GM21529 (cell line): ENCODE measurements around the gene TSTD1.

ENCODE experiments used
- ATAC-seq: cut with Tn5 transposase; IDR thresholded peaks from one replicate; pipeline ENCODE4 v1.9.1; 2021; ENCODE audit not compliant: unreplicated experiment

The TSTD1 gene, protein sequence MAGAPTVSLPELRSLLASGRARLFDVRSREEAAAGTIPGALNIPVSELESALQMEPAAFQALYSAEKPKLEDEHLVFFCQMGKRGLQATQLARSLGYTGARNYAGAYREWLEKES

DNA sequence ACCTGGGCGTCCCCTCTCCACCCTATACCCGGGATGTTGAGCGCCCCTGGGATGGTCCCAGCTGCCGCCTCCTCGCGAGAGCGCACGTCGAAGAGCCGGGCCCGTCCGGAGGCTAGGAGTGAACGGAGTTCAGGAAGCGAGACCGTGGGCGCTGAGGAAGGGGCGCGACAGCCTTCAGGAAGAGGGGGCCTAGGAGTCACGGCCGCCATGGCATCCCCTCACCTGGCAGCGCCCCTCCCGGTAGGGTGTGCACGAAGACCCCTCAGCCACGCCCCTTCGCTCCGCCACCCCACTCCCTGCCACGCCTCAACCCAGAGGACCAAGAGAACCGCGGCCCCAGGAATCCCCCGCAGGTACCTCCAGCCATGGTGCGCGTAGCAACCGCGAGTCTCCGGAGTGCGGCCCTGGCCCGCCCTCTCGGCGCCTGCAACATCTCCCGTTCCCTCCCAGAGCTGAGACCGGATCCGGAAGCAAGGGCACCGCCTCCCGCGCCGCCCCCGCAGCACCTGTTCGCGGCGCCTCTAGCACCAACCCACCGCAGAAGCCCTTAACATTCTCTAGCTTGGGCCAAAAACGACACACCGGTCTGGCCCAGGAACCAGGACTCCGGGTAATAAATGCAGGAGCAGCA is at the start of gene TSTD1:
TSS of gene TSTD1 (minus strand) at position 442 of the 631 bp plus-strand sequence. CDS start at position 367, 75 bp downstream.
- peak; percentile 89 for ATAC-seq

GRCh38 chr1:161086457-161086856 is 47.7 kb upstream of the TSTD1 start:
- ATAC-seq = no peak

GRCh38 chr1:161085165-161085564 is 46.4 kb upstream of the TSTD1 start:
- no peak for ATAC-seq

- ATAC-seq = no peak
These were observed 45.8 kb upstream of the TSTD1 start for GRCh38 chr1:161084597-161084988.

DNA sequence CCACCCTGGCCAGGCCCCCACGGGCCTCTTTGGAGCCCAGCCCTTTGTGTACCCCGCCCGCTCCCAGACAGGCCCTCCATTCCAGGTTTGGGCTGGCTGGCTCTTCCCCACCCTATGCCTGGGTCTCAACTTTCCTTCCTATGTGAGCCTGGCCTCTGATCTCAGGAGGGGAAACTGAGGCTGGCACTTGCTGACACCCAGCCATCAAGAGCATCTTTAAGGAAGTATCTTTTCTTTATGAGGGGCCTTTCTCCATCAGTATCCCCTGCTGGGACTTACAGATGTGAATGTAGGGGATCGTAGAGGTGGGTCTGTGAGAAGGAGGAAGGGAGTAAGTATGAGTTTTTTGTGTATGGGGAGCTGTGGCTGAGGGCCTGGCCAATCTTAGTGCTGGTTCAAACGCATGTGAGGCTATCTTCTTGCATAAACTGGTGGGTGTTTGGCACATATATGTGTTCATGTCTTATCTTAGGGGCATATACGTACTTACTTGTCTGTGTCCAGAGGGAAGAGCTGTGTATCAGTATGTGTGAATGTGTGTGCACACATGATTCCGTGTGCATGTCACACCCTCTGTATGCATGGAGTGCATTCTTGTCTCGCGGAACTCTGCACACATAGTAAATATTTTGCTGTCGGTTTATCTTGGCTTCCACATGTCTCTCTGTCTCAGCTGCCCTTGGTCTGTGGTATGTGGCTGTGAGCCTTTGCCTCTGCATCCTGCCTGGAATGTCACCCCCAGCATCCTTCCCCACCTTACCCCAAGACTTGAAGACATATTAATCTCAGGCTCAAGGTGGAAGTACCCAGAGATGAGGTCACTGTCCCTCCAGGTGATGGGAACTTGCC is 45.2 kb upstream of the TSTD1 start:
- ATAC-seq = no peak

GRCh38 chr1:161082996-161083747 is 44.4 kb upstream of the TSTD1 start:
- ATAC-seq = no peak

GRCh38 chr1:161082483-161082882 is 43.7 kb upstream of the TSTD1 start:
- no peak for ATAC-seq

DNA sequence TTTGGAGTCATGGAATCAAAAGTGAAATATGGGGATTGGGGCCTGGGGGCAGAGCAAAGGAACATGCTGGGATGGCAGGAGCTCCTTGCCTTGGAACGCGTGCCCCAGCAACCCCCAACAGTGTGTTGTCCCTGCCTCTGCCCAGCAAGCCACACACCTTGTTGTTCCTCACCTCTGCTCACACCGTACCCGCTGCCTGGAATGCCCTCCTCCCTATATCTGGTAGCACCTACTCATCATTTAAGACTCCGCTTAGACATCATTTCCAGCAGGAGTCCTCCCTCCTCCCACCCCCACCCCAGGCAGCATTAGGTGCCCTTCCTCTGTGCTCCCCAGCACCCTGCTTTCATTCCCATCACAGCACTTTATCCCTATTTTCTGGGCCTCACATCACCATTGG is 42.8 kb upstream of the TSTD1 start:
- ATAC-seq = no peak

GRCh38 chr1:161080441-161081405 is 42.0 kb upstream of the TSTD1 start:
- no peak for ATAC-seq

- no peak for ATAC-seq
These were observed 40.8 kb upstream of the TSTD1 start for GRCh38 chr1:161079436-161080110.

GRCh38 chr1:161077426-161077825 is 38.7 kb upstream of the TSTD1 start:
- ATAC-seq = no peak

DNA sequence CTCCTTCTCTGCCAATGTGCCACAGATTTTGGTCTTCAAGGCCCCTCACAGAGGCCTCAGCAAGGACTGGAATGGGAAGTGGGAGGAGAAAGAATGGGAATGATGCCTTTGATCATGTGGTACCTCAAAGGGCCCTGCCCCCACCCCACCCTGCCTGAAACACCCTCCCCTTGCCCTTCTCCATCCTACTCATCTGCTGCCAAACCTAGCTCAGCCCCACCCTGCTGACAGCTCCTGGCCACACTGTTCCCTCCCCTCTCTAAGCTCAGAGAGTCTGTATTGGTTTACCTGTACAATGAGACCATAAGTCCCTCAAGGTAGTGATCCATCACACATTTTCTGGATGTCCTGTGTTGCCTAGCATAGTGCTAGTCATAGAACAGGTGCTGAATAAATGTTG is 37.6 kb upstream of the TSTD1 start:
- ATAC-seq = no peak

DNA sequence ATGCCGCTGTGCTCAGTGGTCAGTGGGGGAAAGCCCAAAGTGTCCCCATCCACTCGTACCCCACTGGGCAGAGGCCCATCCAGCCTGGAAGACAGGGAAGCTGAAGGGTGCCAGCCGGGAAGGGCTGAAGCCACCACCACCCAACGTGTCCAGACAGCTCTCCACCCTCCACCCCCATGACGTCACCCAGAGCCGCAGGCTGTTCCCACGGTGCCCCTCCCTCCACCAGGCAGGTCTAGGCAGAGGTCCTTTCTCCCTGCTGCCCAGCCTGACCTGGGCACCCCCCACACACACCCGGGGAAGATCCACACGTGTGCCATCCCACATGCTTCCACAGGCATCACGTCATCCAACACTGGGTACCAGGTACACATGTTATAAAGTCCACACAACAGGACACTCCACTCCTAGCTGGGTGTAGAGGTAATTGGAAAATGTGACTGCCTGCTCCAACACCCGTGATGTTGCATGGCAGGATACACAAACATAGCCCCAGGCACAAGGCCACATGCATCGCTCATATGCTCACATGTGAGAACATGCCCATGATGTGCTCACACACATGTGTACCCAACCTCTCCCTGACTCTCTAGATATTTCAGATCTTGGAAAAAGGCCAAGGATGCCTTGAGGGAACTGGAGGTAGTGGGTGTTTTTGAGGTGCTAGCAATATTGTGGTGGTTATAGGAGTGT is 36.1 kb upstream of the TSTD1 start:
- no peak for ATAC-seq

GRCh38 chr1:161073474-161074121 is 34.8 kb upstream of the TSTD1 start:
- ATAC-seq = no peak

DNA sequence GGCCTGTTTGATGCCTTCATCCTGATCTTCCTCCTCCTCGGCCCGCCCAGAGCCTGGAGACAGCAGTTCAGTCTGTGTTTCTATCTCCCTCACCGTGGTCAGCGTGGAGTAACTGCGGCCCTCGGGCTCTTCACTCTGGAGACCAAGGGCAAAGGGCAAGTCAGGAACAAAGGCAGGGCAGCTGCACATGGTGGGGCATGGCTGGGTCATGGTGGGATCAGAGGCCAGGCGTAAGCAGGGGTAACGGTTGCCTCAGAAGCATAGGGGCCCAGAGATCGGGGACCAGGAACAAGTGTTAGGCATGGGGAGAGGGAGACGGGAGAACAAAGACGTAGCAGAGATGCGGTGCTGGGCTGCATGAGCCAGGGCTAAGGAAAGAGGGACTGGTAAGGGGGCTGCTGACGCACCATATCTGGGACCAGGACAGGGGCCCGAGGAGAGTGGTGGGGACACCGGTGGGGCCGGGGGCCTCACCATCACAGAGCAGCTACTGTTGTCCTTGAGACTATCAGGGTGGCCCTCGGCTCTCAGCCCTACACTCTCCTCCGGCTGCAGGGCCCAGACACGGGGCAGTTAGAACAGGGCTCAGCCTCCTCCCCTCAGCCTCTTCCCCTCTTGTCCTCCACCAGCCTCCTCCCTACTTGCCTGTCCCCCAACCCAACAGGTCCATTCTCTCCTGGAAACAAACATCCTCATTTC is 34.1 kb upstream of the TSTD1 start:
- no peak for ATAC-seq

DNA sequence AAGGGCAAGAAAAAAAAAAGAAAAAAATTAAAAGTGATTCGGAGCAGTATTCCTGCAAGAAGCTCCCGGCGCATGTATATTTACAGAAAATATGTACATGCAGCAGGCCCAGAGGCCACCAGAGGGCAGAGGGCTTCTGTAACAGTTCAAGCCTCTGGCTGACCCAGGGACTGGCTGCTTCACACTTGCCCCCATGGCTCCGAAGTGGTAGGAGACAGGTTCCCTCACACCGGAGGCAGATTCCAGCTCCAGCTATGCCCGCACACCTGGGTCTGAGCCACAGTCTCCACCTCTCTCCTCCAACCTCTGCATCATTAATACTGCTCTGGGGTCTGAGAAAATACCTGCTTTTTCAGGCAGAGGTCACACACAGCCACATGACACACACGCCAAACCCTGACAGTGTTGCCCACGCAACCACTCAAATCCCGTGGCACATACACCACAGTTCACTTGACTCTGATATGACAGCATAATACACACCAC is 33.2 kb upstream of the TSTD1 start:
- no peak for ATAC-seq

GRCh38 chr1:161070761-161071160 is 32.0 kb upstream of the TSTD1 start:
- ATAC-seq = no peak

DNA sequence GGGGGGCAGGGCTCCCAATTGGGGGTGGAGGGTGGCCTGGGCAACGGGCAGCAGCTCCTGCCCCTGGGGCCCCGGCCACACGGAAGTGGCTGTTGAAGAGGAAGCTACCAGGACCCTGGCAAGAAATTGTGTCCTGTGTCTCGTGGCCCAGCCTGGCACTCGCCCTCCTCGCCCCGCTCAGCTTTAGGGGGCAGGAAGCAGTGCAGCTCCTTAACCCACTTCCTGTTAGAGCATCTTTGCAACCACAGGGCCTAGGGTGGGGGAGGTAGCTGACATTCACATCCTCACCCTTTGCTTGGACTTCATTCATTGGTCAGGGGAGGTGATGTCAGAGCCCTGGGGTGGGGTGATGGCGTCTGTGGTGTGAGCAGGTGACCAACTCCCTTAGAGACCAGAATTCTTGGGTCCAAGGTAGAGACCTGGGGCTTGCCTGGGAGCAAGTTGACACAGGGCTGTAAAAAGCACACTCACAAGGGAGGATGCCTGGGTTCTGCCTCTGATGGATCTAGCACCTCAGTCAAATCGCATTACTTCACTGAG is 31.0 kb upstream of the TSTD1 start, which contains the start of gene ARHGAP30:
TSS of gene ARHGAP30 (minus strand) at position 161 of the 540 bp plus-strand sequence. CDS start 267 bp downstream, outside the sequence.
- peak; percentile 84 for ATAC-seq
